ENCODE data around the gene AKAP17A.
"Not testable (repeated sequence)": the region's sequence is repeated elsewhere in the genome, so short reads cannot be mapped to it uniquely, and the experiment has no call there.

Gene AKAP17A

DNA sequence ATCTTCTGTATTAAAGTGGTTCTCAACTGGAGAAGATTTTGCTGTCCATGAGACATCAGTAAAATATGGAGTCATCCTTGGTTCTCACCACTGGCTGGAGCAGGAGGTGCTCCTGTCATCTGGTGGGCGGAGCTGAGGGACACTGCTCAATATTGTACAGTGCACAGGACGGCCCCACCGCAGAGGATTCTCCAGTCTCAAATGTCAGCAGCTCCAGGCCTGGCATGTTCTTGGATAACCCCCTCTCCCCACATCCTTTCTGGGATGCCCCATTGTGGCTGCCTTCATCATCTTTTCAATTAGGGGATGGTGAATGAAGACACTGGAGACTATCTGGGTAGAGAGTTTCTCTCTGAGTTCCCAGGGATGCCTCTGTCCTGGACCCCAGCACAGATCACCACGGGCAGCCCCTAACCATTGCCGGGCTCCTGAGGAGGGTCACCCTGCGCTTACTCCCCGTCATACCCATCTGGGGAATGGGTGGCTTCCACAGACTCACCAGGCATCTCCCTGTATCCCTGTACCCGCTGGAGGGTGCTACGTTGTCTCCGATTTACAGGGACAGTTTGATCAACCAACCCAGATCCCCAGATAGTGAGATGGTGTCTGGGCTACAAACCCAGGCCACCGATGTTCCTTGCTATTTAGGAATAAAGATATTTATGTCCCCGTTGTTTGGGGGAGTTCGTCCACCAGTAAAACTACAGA is 32.5 kb upstream of the AKAP17A start:
- Histone ChIP-seq H3K27me3 (ENCODE audit: control insufficient read depth in 5 of 5, insufficient read depth in 4 of 5, low read length in 5 of 5) (peaks cover 0 to 3% (median 0%) of the 10 kb centered on the region in 5 donors), H3K4me1 (ENCODE audit: control insufficient read depth in 5 of 5, insufficient read depth in 5 of 5, low read length in 5 of 5) (peaks cover 0 to 8% (median 0%) of the 10 kb centered on the region in 5 donors), H3K9me3 (ENCODE audit: control insufficient read depth in 5 of 5, low read length in 5 of 5) (peaks cover 0 to 6% (median 5%) of the 10 kb centered on the region in 5 donors), H3K27ac (ENCODE audit: low read depth, low read length) (no peak overlapping the region), H3K4me3 (ENCODE audit: low read depth in 1 of 5, low read length in 5 of 5) (no peak overlapping the region), H3K36me3 (ENCODE audit: control insufficient read depth in 5 of 5, insufficient read depth in 5 of 5, low read length in 5 of 5) (no peaks in the 10 kb centered on the region), H3K9ac (ENCODE audit: low read length in 5 of 5) (no peak overlapping the region)

DNA sequence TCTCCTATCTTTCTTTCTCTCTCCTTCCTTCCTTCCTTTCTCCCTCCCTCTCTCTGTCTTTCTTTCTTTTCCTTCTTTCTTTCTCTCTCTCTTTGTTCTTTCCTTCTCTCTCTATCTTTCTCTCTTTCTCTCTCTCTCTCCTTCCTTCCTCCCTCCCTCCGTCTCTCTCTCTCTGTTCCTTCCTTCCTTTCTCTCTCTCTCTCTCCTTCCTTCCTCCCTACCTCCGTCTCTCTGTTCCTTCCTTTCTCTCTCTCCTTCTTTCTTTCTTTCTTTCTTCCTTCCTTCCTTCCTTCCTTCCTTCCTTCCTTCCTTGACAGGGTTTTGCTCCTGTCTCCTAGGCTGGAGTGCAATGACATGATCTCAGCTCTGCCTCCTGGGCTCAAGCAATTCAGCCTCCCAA is 30.2 kb upstream of the AKAP17A start:
- no peaks in the 10 kb centered on the region for H3K4me1 ChIP-seq (ENCODE audit: control insufficient read depth in 5 of 5, insufficient read depth in 5 of 5, low read length in 5 of 5)
- H3K27ac ChIP-seq (ENCODE audit: low read depth, low read length), result no peak overlapping the region
- no peak overlapping the region for H3K9ac ChIP-seq (ENCODE audit: low read length in 5 of 5)
- no peak overlapping the region for H3K4me3 ChIP-seq (ENCODE audit: low read depth in 1 of 5, low read length in 5 of 5)
- H3K9me3 ChIP-seq (ENCODE audit: control insufficient read depth in 5 of 5, low read length in 5 of 5), result no peaks in the 10 kb centered on the region
- peaks cover 0 to 3% (median 0%) of the 10 kb centered on the region in 5 donors for H3K27me3 ChIP-seq (ENCODE audit: control insufficient read depth in 5 of 5, insufficient read depth in 4 of 5, low read length in 5 of 5)
- H3K36me3 ChIP-seq (ENCODE audit: control insufficient read depth in 5 of 5, insufficient read depth in 5 of 5, low read length in 5 of 5), result no peaks in the 10 kb centered on the region

DNA sequence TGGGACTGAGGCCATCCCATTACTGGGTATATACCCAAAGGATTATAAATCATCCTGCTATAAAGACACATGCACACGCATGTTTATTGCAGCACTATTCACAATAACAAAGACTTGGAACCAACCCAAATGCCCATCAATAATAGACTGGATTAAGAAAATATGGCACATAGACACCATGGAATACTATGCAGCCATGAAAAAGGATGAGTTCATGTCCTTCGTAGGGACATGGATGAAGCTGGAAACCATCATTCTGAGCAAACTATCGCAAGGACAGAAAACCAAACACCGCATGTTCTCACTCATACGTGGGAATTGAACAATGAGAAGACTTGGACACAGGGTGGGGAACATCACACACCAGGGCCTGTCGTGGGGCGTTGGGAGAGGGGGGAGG is 27.3 kb upstream of the AKAP17A start:
- not testable (repeated sequence) for H3K27me3 ChIP-seq (ENCODE audit: control insufficient read depth in 5 of 5, insufficient read depth in 4 of 5, low read length in 5 of 5); H3K4me1 ChIP-seq (ENCODE audit: control insufficient read depth in 5 of 5, insufficient read depth in 5 of 5, low read length in 5 of 5); H3K9me3 ChIP-seq (ENCODE audit: control insufficient read depth in 5 of 5, low read length in 5 of 5)

DNA sequence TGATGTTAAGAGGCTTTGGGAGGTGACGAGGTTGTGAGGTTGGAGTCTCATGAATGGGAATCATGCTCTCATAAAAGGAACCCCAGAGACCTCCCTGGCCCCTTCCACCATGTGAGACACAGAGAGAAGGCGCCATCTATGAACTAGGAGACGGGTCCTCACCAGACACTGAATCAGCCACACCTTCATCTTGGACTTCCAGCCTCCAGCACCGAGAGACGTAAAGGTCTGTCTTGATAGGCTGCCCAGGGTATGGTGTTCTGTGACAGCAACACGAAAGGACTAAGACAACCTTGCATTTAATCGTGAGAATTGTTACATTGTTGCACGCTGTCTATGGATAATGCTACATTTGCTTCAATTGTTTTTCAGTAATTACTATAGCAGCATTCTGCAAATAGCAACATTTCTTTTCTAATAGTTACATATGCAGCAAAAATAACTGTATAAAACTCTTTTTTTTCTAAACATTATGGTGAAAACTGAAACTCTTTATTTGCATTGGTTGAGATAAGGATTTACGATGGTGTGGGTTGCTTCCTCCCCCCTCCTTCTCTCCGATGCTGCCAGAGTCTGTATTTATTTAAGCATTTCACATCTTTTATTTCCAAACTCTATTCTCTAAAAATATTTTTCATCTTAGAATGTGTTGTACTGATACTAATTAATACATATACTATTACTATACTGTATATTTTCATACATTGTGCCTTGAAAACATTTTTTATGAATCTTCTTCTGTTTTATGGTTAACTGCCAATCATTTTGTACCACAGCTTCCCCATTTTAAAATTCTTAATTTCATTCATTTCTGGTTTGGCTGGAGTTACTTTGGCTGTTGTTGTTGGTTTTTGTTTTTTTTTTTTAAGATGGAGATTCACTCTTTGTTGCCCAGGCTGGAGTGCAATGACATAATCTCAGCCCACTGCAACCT is 26.4 kb upstream of the AKAP17A start:
- Histone ChIP-seq H3K27me3 (ENCODE audit: control insufficient read depth in 5 of 5, insufficient read depth in 4 of 5, low read length in 5 of 5) (peaks cover 0 to under 1% (median 0%) of the 10 kb centered on the region in 5 donors), H3K27ac (ENCODE audit: low read depth, low read length) (no peak overlapping the region), H3K4me3 (ENCODE audit: low read depth in 1 of 5, low read length in 5 of 5) (no peak overlapping the region), H3K9me3 (ENCODE audit: control insufficient read depth in 5 of 5, low read length in 5 of 5) (no peaks in the 10 kb centered on the region), H3K4me1 (ENCODE audit: control insufficient read depth in 5 of 5, insufficient read depth in 5 of 5, low read length in 5 of 5) (no peaks in the 10 kb centered on the region), H3K36me3 (ENCODE audit: control insufficient read depth in 5 of 5, insufficient read depth in 5 of 5, low read length in 5 of 5) (no peaks in the 10 kb centered on the region), H3K9ac (ENCODE audit: low read length in 5 of 5) (peak overlapping the region in 1 of 5 donors; percentile 30)

More for the DNA sequence above, 27.3 kb upstream of the AKAP17A start:
- not testable (repeated sequence) for H3K36me3 ChIP-seq (ENCODE audit: control insufficient read depth in 5 of 5, insufficient read depth in 5 of 5, low read length in 5 of 5); H3K9ac ChIP-seq (ENCODE audit: low read length in 5 of 5); H3K4me3 ChIP-seq (ENCODE audit: low read depth in 1 of 5, low read length in 5 of 5); H3K27ac ChIP-seq (ENCODE audit: low read depth, low read length)

DNA sequence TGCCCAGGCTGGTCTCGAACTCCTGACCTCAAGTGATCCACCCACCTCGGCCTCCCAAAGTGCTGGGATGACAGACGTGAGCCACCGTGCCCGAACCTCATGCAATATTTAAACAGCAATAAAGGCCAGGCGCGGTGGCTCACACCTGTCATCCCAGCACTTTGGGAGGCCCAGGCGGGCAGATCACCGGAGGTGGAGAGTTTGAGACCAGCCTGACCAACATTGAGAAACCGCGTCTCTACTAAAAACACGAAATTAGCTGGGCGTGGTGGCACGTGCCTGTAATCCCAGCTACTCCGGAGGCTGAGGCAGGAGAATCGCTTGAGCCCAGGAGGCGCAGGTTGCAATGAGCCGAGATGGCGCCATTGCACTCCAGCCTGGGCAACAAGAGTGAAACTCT is 17.2 kb upstream of the AKAP17A start:
- not testable (repeated sequence) for H3K9ac ChIP-seq (ENCODE audit: low read length in 5 of 5); H3K27ac ChIP-seq (ENCODE audit: low read depth, low read length); H3K36me3 ChIP-seq (ENCODE audit: control insufficient read depth in 5 of 5, insufficient read depth in 5 of 5, low read length in 5 of 5); H3K4me3 ChIP-seq (ENCODE audit: low read depth in 1 of 5, low read length in 5 of 5); H3K4me1 ChIP-seq (ENCODE audit: control insufficient read depth in 5 of 5, insufficient read depth in 5 of 5, low read length in 5 of 5); H3K9me3 ChIP-seq (ENCODE audit: control insufficient read depth in 5 of 5, low read length in 5 of 5); H3K27me3 ChIP-seq (ENCODE audit: control insufficient read depth in 5 of 5, insufficient read depth in 4 of 5, low read length in 5 of 5)

DNA sequence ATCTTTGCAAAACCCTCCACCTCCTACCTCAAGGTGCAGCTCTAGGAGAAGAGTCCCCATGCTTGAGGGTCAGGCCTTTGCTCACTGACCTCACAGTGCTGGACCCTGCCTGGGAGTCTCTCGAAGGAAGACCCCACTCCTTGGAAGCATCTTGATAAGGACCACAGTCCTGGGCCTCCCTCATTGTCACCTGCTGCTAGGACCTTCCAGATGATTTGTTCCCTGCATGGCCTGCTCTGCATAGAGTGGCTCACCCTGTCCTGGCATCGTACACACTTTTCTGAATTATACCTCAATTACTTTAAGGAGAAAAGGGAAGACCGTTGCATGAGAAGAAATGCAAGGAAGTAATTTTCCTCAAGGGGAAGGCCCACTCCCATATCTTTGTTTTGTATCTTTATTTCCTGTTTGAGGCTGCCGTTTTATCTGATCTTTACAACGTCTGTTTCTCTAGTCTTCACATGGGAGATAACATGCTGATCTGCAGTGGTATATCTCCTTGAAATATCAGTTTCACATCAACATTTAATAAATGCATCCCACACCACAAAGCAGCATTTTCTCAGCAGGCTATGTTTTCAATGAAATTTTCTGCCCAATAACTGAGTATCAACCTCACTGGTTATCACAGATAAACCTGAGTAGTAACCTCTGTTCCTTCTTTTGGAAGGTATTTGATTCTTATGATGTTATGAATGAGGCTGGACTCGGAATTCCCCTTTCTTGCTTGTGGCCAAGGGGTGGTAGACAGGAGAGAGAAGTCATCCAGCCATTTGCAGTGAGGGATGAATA is 15.0 kb upstream of the AKAP17A start:
- Histone ChIP-seq H3K27me3 (ENCODE audit: control insufficient read depth in 5 of 5, insufficient read depth in 4 of 5, low read length in 5 of 5) (no peaks in the 10 kb centered on the region), H3K4me3 (ENCODE audit: low read depth in 1 of 5, low read length in 5 of 5) (no peak overlapping the region), H3K27ac (ENCODE audit: low read depth, low read length) (no peak overlapping the region), H3K9me3 (ENCODE audit: control insufficient read depth in 5 of 5, low read length in 5 of 5) (no peaks in the 10 kb centered on the region), H3K4me1 (ENCODE audit: control insufficient read depth in 5 of 5, insufficient read depth in 5 of 5, low read length in 5 of 5) (no peaks in the 10 kb centered on the region), H3K36me3 (ENCODE audit: control insufficient read depth in 5 of 5, insufficient read depth in 5 of 5, low read length in 5 of 5) (no peaks in the 10 kb centered on the region), H3K9ac (ENCODE audit: low read length in 5 of 5) (no peak overlapping the region)

DNA sequence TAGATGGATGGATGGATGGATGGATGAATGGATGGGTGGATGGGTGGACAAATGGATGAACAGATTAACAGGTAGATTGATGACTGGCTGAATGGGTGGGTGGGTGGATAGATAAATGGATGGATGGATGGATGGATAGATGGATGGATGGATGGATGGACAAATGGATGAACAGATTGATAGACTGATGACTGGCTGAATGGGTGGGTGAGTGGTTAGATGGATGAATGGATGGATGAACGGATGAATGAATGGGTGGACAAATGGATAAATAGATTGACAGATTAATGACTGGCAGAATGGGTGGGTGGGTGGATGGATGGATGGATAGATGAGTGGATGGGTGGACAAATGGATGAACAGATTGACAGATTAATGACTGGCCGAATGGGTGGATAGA is 13.6 kb upstream of the AKAP17A start:
- H3K4me1 ChIP-seq (ENCODE audit: control insufficient read depth in 5 of 5, insufficient read depth in 5 of 5, low read length in 5 of 5), result no peaks in the 10 kb centered on the region
- no peak overlapping the region for H3K9ac ChIP-seq (ENCODE audit: low read length in 5 of 5)
- no peaks in the 10 kb centered on the region for H3K9me3 ChIP-seq (ENCODE audit: control insufficient read depth in 5 of 5, low read length in 5 of 5)
- H3K4me3 ChIP-seq (ENCODE audit: low read depth in 1 of 5, low read length in 5 of 5), result no peak overlapping the region
- H3K36me3 ChIP-seq (ENCODE audit: control insufficient read depth in 5 of 5, insufficient read depth in 5 of 5, low read length in 5 of 5), result no peaks in the 10 kb centered on the region
- no peaks in the 10 kb centered on the region for H3K27me3 ChIP-seq (ENCODE audit: control insufficient read depth in 5 of 5, insufficient read depth in 4 of 5, low read length in 5 of 5)
- H3K27ac ChIP-seq (ENCODE audit: low read depth, low read length), result no peak overlapping the region

DNA sequence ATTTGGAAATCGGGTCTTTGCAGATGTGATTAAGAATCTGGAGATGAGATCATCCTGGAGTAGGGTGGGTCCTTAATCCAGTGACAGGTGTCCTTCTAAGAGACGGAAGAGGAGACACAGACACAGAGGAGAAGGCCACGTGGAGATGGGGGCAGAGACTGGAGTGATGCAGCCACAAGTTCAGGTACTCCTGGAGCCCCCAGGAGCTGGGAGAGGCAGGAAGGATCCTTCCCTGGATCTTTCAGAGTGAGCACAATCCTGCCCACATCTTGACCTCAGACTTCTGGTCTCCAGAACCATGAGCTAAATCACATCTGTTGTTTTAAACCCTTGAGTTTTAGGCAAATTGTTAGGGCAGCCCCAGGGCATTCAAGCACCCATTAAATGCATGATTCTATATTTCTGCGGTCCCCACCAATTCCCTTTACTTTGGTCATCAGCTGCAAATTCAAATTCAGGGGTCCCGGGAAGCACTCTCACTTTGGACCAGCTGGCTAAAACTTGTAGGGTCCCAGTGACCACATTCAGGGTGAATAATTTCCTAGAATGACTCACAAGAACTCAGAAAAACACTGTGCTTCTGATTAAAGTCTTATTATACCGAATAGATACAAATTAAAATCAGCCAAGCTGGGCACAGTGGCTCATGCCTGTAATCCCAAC is 12.8 kb upstream of the AKAP17A start:
- Histone ChIP-seq H3K27me3 (ENCODE audit: control insufficient read depth in 5 of 5, insufficient read depth in 4 of 5, low read length in 5 of 5) (peaks cover 0 to 3% (median 0%) of the 10 kb centered on the region in 5 donors), H3K27ac (ENCODE audit: low read depth, low read length) (no peak overlapping the region), H3K4me1 (ENCODE audit: control insufficient read depth in 5 of 5, insufficient read depth in 5 of 5, low read length in 5 of 5) (no peaks in the 10 kb centered on the region), H3K4me3 (ENCODE audit: low read depth in 1 of 5, low read length in 5 of 5) (no peak overlapping the region), H3K9ac (ENCODE audit: low read length in 5 of 5) (no peak overlapping the region), H3K36me3 (ENCODE audit: control insufficient read depth in 5 of 5, insufficient read depth in 5 of 5, low read length in 5 of 5) (no peaks in the 10 kb centered on the region), H3K9me3 (ENCODE audit: control insufficient read depth in 5 of 5, low read length in 5 of 5) (no peaks in the 10 kb centered on the region)

DNA sequence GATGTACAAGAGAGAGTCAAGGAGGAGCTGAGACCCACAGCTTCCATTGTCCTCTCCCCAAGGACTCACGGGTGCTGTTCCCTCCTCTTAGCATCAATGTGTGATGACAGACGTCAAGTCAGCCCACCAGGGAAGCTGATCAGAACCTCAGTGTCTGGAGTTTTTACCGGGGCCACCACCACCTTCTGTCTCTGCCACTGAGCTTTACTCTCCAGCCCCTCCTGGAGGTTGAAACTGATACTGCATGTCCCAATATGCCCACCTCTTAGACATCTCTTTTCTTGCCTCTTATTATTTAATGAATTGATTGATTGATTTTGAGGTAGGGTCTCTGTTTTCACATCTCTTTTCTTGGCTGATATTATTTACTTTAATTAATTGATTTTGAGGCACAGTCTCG is 10.3 kb upstream of the AKAP17A start:
- H3K9ac ChIP-seq (ENCODE audit: low read length in 5 of 5), result no peak overlapping the region
- H3K36me3 ChIP-seq (ENCODE audit: control insufficient read depth in 5 of 5, insufficient read depth in 5 of 5, low read length in 5 of 5), result no peaks in the 10 kb centered on the region
- no peak overlapping the region for H3K4me3 ChIP-seq (ENCODE audit: low read depth in 1 of 5, low read length in 5 of 5)
- H3K27ac ChIP-seq (ENCODE audit: low read depth, low read length), result no peak overlapping the region
- peaks cover 0 to 3% (median 0%) of the 10 kb centered on the region in 5 donors for H3K27me3 ChIP-seq (ENCODE audit: control insufficient read depth in 5 of 5, insufficient read depth in 4 of 5, low read length in 5 of 5)
- H3K4me1 ChIP-seq (ENCODE audit: control insufficient read depth in 5 of 5, insufficient read depth in 5 of 5, low read length in 5 of 5), result no peaks in the 10 kb centered on the region
- no peaks in the 10 kb centered on the region for H3K9me3 ChIP-seq (ENCODE audit: control insufficient read depth in 5 of 5, low read length in 5 of 5)
